K562 (cell line): ENCODE results near the gene MLLT11. TPM values are rescaled to one million over a fixed set of nuclear protein-coding genes. Genes with fewer than 3 reads are reported as not detected.

Experiments used
- CHD7 ChIP-seq: fragments of 200-600 bp; sonication (generic); IDR thresholded peaks from one replicate; pipeline ENCODE4 v1.6.1; 2012; ENCODE audit warnings: mild to moderate bottlenecking, low read depth, low read length, inconsistent platforms
- KAT7 ChIP-seq: sonication (generic); formaldehyde crosslinking; IDR thresholded peaks from 2 replicates; pipeline ENCODE4 v1.8.0; 2022; ENCODE audit warnings: missing genetic modification reagents, mild to moderate bottlenecking, borderline replicate concordance
- MNT ChIP-seq, 2 experiments: fragments of 450-650 bp; conservative IDR thresholded peaks; 2 replicates each; pipeline ENCODE4 v1.6.1; 2017; ENCODE audit warnings: mild to moderate bottlenecking in 2 of 2, moderate library complexity in 2 of 2
- NRF1 ChIP-seq, 2 experiments: fragments of 450-650 bp; IDR thresholded peaks in 1 of 2; conservative IDR thresholded peaks in 1 of 2; 2 replicates each; pipeline ENCODE4 v1.6.1; 2014; ENCODE audit warnings: mild to moderate bottlenecking in 2 of 2
- PHF8 ChIP-seq: fragments of 200-600 bp; sonication (generic); IDR thresholded peaks from 2 replicates; pipeline ENCODE4 v1.6.1; 2012; ENCODE audit warnings: mixed run types, mild to moderate bottlenecking, inconsistent platforms, low read length, moderate library complexity, borderline replicate concordance
- RBFOX2 ChIP-seq: fragments of 200-400 bp; formaldehyde crosslinking; IDR thresholded peaks from 2 replicates; pipeline ENCODE4 v1.6.1; 2017; ENCODE audit warnings: low read depth, mild to moderate bottlenecking, low read length, moderate library complexity
- RNF219 ChIP-seq: fragments of 250-450 bp; sonication (Bioruptor Pico); IDR thresholded peaks from 2 replicates; pipeline ENCODE4 v1.5.0; 2022; ENCODE audit warnings: mild to moderate bottlenecking
- SAP30 ChIP-seq: fragments of 200-600 bp; sonication (generic); IDR thresholded peaks from 2 replicates; pipeline ENCODE4 v1.6.1; 2012; ENCODE audit warnings: borderline replicate concordance, low read depth, mild to moderate bottlenecking, moderate library complexity, low read length, control low read depth, inconsistent platforms; ENCODE audit not compliant: insufficient read depth, poor library complexity, severe bottlenecking
- SUPT5H ChIP-seq: fragments of 450-650 bp; IDR thresholded peaks from 2 replicates; pipeline ENCODE4 v1.6.1; 2016
- TARDBP ChIP-seq: fragments of 450-650 bp; IDR thresholded peaks from 2 replicates; pipeline ENCODE4 v1.6.1; 2016
- VEZF1 ChIP-seq: fragments of 200-800 bp; sonication (Bioruptor generic); IDR thresholded peaks from 2 replicates; pipeline ENCODE4 v1.6.1; 2017; ENCODE audit warnings: missing genetic modification characterization, missing compliant biosample characterization
- polyA plus RNA-seq, 8 experiments: library from polyadenylated mRNA; depleted of rRNA in 4 of 8; stranded (reverse) in 5 of 8; unstranded in 3 of 8; fragments of >200 nt; fragmentation: Nextera tagmentation in 2 of 8; fragmentation: Illumina TruSeq in 1 of 8; extraction: Ambion mirVana in 2 of 8; extraction: Trizol in 1 of 8; gene quantifications; 2 replicates each; pipeline versions ENCODE4 v1.2.1 to v1.2.3, GENCODE V29; 2011 to 2014; ENCODE audit warnings: inconsistent platforms in 1 of 8, missing spikeins in 1 of 8
- total RNA-seq, 7 experiments: library from RNA; depleted of rRNA in 6 of 7; stranded (reverse); fragments of >200 nt in 6 of 7; fragmentation: Illumina TruSeq in 2 of 7; extraction: Trizol in 2 of 7; gene quantifications; 2 replicates each; pipeline versions ENCODE4 v1.2.1 to v1.2.3, GENCODE V29; 2011 to 2021; ENCODE audit warnings: low replicate concordance in 1 of 7

MLLT11 gene
- total and polyA plus RNA-seq, 9 of the 15 experiments (the other 6 are each of a cell fraction or from before 2014, with no cell fraction given), result 12.1 to 91.0 (median 22.0) TPM

- peak; percentile 67; the same call in 1 of the 2 replicates for TF ChIP-seq RBFOX2
- TF ChIP-seq PHF8, result 0 out of 2 replicates have a peak, but pooled peaks have one; percentile 40
- TF ChIP-seq SUPT5H, result peak; percentile 23; the same call in 1 of the 2 replicates
- no peak for TF ChIP-seq TARDBP
- no peak for TF ChIP-seq SAP30
- no peak for TF ChIP-seq RNF219 (CRISPR knock-in tag)
- peak; percentile 84 to 87 for TF ChIP-seq NRF1 (conservative IDR thresholded peaks at IDR 0.05 in 1 of 2, IDR thresholded peaks at IDR 0.05 in 1 of 2)
- no peak for TF ChIP-seq CHD7
- no peak for TF ChIP-seq KAT7 (CRISPR knock-in tag)
- TF ChIP-seq MNT (conservative IDR thresholded peaks at IDR 0.05), result 0 out of 4 replicates have a peak, but pooled peaks of 1 of the 2 experiments have one; percentile 13
- TF ChIP-seq VEZF1 (CRISPR knock-in tag), result peak; percentile 29; the same call in 1 of the 2 replicates
Measured at GRCh38 chr1:151047591-151047924, 12.6 kb upstream of the MLLT11 start, which contains the start of gene C1orf56 (continued).
